Caco-2 (cell line): ENCODE results near the gene ATG101. TPM values are rescaled to one million over a fixed set of nuclear protein-coding genes. Genes with fewer than 3 reads are reported as not detected.

Experiments
- BruUV-seq: library from RNA; stranded (reverse); fragments of 400-500 nt; replicated peaks from 2 replicates; lab custom pipeline; 2021; lab: Mats Ljungman, UMichigan
- CTCF ChIA-PET: fragments of 300-600 bp; sonication (Branson Sonifier 250); formaldehyde crosslinking; loops from one replicate; lab custom pipeline; 2022; ENCODE audit warnings: antibody characterized with exemption; lab: Charles Lee
- POLR2A ChIA-PET: fragments of 300-600 bp; sonication (Branson Sonifier 250); formaldehyde crosslinking; loops from one replicate; lab custom pipeline; 2022; ENCODE audit warnings: antibody characterized with exemption; lab: Charles Lee
- DNase-seq, 2 experiments: peaks; one replicate each; pipeline versions ENCODE4 v3.0.0 to v3.0.0-alpha.2; 2020 to 2022
- H3K27me3 ChIP-seq: replicated peaks from 2 replicates; pipeline ENCODE4 v1.6.0; 2011; ENCODE audit warnings: low read length; ENCODE audit not compliant: control insufficient read depth, insufficient read depth
- H3K36me3 ChIP-seq: 2 replicates; pipeline ENCODE4 v1.5.1; 2011; ENCODE audit warnings: low read length; ENCODE audit not compliant: control insufficient read depth, insufficient read depth
- H3K4me1 ChIP-seq: fragments of 250-450 bp; sonication (Bioruptor Pico); 2 replicates; pipeline ENCODE4 v1.5.1; 2020; ENCODE audit warnings: mild to moderate bottlenecking
- H3K4me3 ChIP-seq: 2 replicates; pipeline ENCODE4 v1.5.1; 2011; ENCODE audit warnings: low read depth, mild to moderate bottlenecking, control low read depth, low read length
- H3K9me3 ChIP-seq: fragments of 250-450 bp; sonication (Bioruptor Pico); 2 replicates; pipeline ENCODE4 v1.5.1; 2020; ENCODE audit warnings: mild to moderate bottlenecking, moderate library complexity
- H3K27ac Mint-ChIP-seq: one replicate; pipeline ENCODE4 v1.8.0; 2022; ENCODE audit warnings: mixed read lengths; ENCODE audit not compliant: unreplicated experiment
- H3K27me3 Mint-ChIP-seq: one replicate; pipeline ENCODE4 v1.8.0; 2022; ENCODE audit warnings: mixed read lengths; ENCODE audit not compliant: insufficient read depth, unreplicated experiment
- H3K36me3 Mint-ChIP-seq: one replicate; pipeline ENCODE4 v1.8.0; 2022; ENCODE audit warnings: mild to moderate bottlenecking, mixed read lengths; ENCODE audit not compliant: insufficient read depth, unreplicated experiment
- H3K4me1 Mint-ChIP-seq: one replicate; pipeline ENCODE4 v1.8.0; 2022; ENCODE audit warnings: low read depth, mixed read lengths; ENCODE audit not compliant: unreplicated experiment
- H3K4me3 Mint-ChIP-seq: one replicate; pipeline ENCODE4 v1.8.0; 2022; ENCODE audit warnings: mild to moderate bottlenecking, moderate library complexity, mixed read lengths; ENCODE audit not compliant: unreplicated experiment
- H3K9me3 Mint-ChIP-seq: one replicate; pipeline ENCODE4 v1.8.0; 2022; ENCODE audit warnings: mixed read lengths; ENCODE audit not compliant: unreplicated experiment
- CTCF ChIP-seq, 2 experiments: fragments of 200-600 bp in 1 of 2; IDR thresholded peaks; 1 replicate in 1 of 2; 2 replicates in 1 of 2; pipeline versions ENCODE4 v1.5.1 to v1.8.0; 2011 to 2022; ENCODE audit warnings: antibody characterized with exemption in 1 of 2, control low read depth in 1 of 2, inconsistent platforms in 1 of 2, low read depth in 1 of 2, low read length in 1 of 2, mild to moderate bottlenecking in 1 of 2, moderate library complexity in 1 of 2; ENCODE audit not compliant: insufficient read depth in 1 of 2, severe bottlenecking in 1 of 2, unreplicated experiment in 1 of 2
- intact Hi-C: fragments of 100-400 bp; cut with micrococcal nuclease; formaldehyde crosslinking; loops from one replicate; pipeline ENCODE4 v1.10.0; 2022; ENCODE audit not compliant: unreplicated experiment
- total RNA-seq: library from RNA; stranded (reverse); gene quantifications from 2 replicates; pipeline ENCODE4 v1.2.3, GENCODE V29; 2022

Gene ATG101
- total RNA-seq, 1 experiment from 2014 or later = 78.0 TPM

- Mint-ChIP-seq H3K9me3 (no peaks in the 10 kb centered on the region), H3K27ac (no peak overlapping the region), H3K4me3 (no peak overlapping the region), H3K27me3 (no peaks in the 10 kb centered on the region), H3K4me1 (no peaks in the 10 kb centered on the region), H3K36me3 (no peaks in the 10 kb centered on the region)
- no peak for TF ChIP-seq CTCF (IDR thresholded peaks at IDR 0.05; ENCODE audit: insufficient read depth in 1 of 2, low read depth in 1 of 2, low read length in 1 of 2, severe bottlenecking in 1 of 2, unreplicated experiment in 1 of 2)
- ChIA-PET POLR2A (interaction anchor here (1.1 to 2.3 kb wide), 3 partner anchors 9 to 28 kb away, joined by 3 to 7 read pairs (median 7); partner anchors contain the start of gene NR4A1), CTCF (interaction anchor here (0.5 to 3.5 kb wide), 2 partner anchors 35 to 141 kb away, joined by 4 to 18 read pairs; no protein-coding TSS in a partner anchor)
- no peaks in the 10 kb centered on the region for H3K4me1 ChIP-seq
- no TSS peak for BruUV-seq
- H3K9me3 ChIP-seq = no peaks in the 10 kb centered on the region
- no peaks in the 10 kb centered on the region for H3K36me3 ChIP-seq
- no peak for DNase-seq
- H3K27me3 ChIP-seq = no peaks in the 10 kb centered on the region
- intact Hi-C loops = no loop called here
- H3K4me3 ChIP-seq = no peak overlapping the region
Measured at GRCh38 chr12:52060498-52061177, 9.1 kb upstream of the ATG101 start.

GRCh38 chr12:52061470-52062166 lies 8.2 kb upstream of the ATG101 start:
- no peaks in the 10 kb centered on the region for H3K36me3 ChIP-seq
- Mint-ChIP-seq H3K4me3 (no peak overlapping the region), H3K36me3 (no peaks in the 10 kb centered on the region), H3K27ac (no peak overlapping the region), H3K27me3 (no peaks in the 10 kb centered on the region), H3K4me1 (no peaks in the 10 kb centered on the region), H3K9me3 (no peaks in the 10 kb centered on the region)
- CTCF ChIA-PET = interaction anchor here (1.3 to 3.5 kb wide), 3 partner anchors 29 to 60 kb away, joined by 3 to 18 read pairs (median 5); no protein-coding TSS in a partner anchor
- DNase-seq = no peak
- no peaks in the 10 kb centered on the region for H3K9me3 ChIP-seq
- POLR2A ChIA-PET = interaction anchor here (1.7 to 2.3 kb wide), 2 partner anchors 10 to 29 kb away, joined by 7 read pairs; partner anchors contain the start of gene NR4A1
- H3K4me3 ChIP-seq = no peak overlapping the region
- TF ChIP-seq CTCF (IDR thresholded peaks at IDR 0.05; ENCODE audit: insufficient read depth in 1 of 2, low read depth in 1 of 2, low read length in 1 of 2, severe bottlenecking in 1 of 2, unreplicated experiment in 1 of 2) = no peak
- intact Hi-C loops = no loop called here
- no peaks in the 10 kb centered on the region for H3K4me1 ChIP-seq
- H3K27me3 ChIP-seq = no peaks in the 10 kb centered on the region
- BruUV-seq = no TSS peak
